Upper lobe of left lung (tissue), 6 donors: Measurements from ENCODE around the gene PICALM. TPM values are rescaled to one million over a fixed set of nuclear protein-coding genes. Genes with fewer than 3 reads are reported as not detected.
"Not testable (repeated sequence)": the region's sequence is repeated elsewhere in the genome, so short reads cannot be mapped to it uniquely, and the experiment has no call there.

Experiments
- ATAC-seq, 2 donors: fragments of 200-7000 bp; cut with Tn5 transposase; one replicate each; pipeline ENCODE4 v1.9.1; 2022; ENCODE audit warnings: mild to moderate bottlenecking in 2 of 2, moderate library complexity in 2 of 2; ENCODE audit not compliant: low FRiP score in 2 of 2
- DNase-seq, 2 donors: peaks; one replicate each; pipeline ENCODE4 v3.0.0-alpha.2; 2019 to 2020
- H3K27ac ChIP-seq, 4 donors: fragments of 200-600 bp; sonication (generic); one replicate each; pipeline ENCODE4 v1.5.1; 2016 to 2019
- H3K27me3 ChIP-seq, 4 donors: fragments of 200-600 bp; sonication (generic); one replicate each; pipeline ENCODE4 v1.5.1; 2017 to 2019
- H3K36me3 ChIP-seq, 4 donors: fragments of 200-600 bp; sonication (generic); one replicate each; pipeline ENCODE4 v1.5.1; 2016 to 2019
- H3K4me1 ChIP-seq, 4 donors: fragments of 200-600 bp; sonication (generic); one replicate each; pipeline ENCODE4 v1.5.1; 2018 to 2019
- H3K4me3 ChIP-seq, 4 donors: fragments of 200-600 bp; sonication (generic); one replicate each; pipeline ENCODE4 v1.5.1; 2017 to 2019; ENCODE audit warnings: mild to moderate bottlenecking in 2 of 4, moderate library complexity in 1 of 4
- H3K9me3 ChIP-seq, 4 donors: fragments of 200-600 bp; sonication (generic); one replicate each; pipeline ENCODE4 v1.5.1; 2018 to 2019
- CTCF ChIP-seq, 6 experiments: fragments of 450-650 bp in 4 of 6; fragments of 200-600 bp in 2 of 6; sonication (generic) in 2 of 6; IDR thresholded peaks; one replicate each; pipeline ENCODE4 v1.5.1; 2016 to 2019; ENCODE audit warnings: antibody characterized with exemption in 6 of 6
- EP300 ChIP-seq, 4 donors: sonication (generic); formaldehyde crosslinking; IDR thresholded peaks; one replicate each; pipeline ENCODE4 v1.5.1; 2017; ENCODE audit warnings: antibody characterized with exemption in 4 of 4, control low read depth in 2 of 4
- POLR2A ChIP-seq, 4 donors: fragments of 450-650 bp; IDR thresholded peaks; one replicate each; pipeline ENCODE4 v1.5.1; 2016 to 2017; ENCODE audit warnings: antibody characterized with exemption in 4 of 4, mild to moderate bottlenecking in 2 of 4
- POLR2AphosphoS5 ChIP-seq, 2 donors: sonication (generic); formaldehyde crosslinking; IDR thresholded peaks; one replicate each; pipeline ENCODE4 v1.5.1; 2017; ENCODE audit warnings: antibody characterized with exemption in 2 of 2
- WGBS, 2 donors: methylation state at CpG; one replicate each; pipeline ENCODE4 v1.1.5; 2017 to 2018; 5-methylcytosine and 5-hydroxymethylcytosine counted together
- total RNA-seq, 6 donors: library from RNA; depleted of rRNA in 4 of 6; stranded (reverse); fragments of >200 nt in 4 of 6; gene quantifications; one replicate each; pipeline versions ENCODE4 v1.1.0 to v1.2.1, GENCODE V29; 2016 to 2021
- donor health status: DM: no; HTN: no; CAD: no; lungs with moderate emphysema.
- donor health status: DM: no; HTN: yes; CAD: no; lungs with severe emphysema.

PICALM gene
- total RNA-seq, 6 donors from 2014 or later = 144 to 294 (median 198) TPM

GRCh38 chr11:86091566-86091965 lies 22.7 kb upstream of the PICALM start:
- WGBS, 2 donors = 55 to 76% methylated on average over 2 of the region's 2 CpGs
- H3K27me3 ChIP-seq = no peaks in the 10 kb centered on the region
- no peaks in the 10 kb centered on the region for H3K36me3 ChIP-seq
- DNase-seq (no peak), ATAC-seq (no peak)
- H3K9me3 ChIP-seq = no peaks in the 10 kb centered on the region
- H3K4me3 ChIP-seq = no peak overlapping the region
- H3K27ac ChIP-seq = no peak overlapping the region
- H3K4me1 ChIP-seq = no peaks in the 10 kb centered on the region
- no peak for TF ChIP-seq EP300 (IDR thresholded peaks at IDR 0.05)
- no peak for TF ChIP-seq CTCF (IDR thresholded peaks at IDR 0.05)
- TF ChIP-seq POLR2A (IDR thresholded peaks at IDR 0.05) = no peak
- no peak for TF ChIP-seq POLR2AphosphoS5 (IDR thresholded peaks at IDR 0.05)

DNA sequence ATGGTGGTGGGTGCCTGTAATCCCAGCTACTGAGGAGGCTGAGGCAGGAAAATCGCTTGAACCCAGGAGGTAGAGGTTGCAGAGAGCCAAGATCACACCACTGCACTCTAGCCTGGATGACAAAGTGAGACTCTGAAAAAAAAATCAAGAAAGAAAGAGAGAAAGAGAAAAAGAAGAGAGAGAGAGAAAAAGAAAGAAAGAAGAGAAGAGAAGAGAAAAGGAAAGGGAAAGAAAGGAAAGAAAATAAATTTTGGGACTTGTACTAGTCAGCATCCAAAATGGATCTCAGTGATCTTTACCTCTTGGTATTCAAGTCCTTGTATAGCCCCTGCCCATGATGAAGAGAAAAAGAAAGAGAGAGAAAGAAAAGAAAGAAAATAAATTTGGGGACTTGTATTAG lies 22.2 kb upstream of the PICALM start:
- Histone ChIP-seq H3K27ac (no peak overlapping the region), H3K4me3 (no peak overlapping the region), H3K27me3 (no peaks in the 10 kb centered on the region), H3K4me1 (no peaks in the 10 kb centered on the region), H3K9me3 (no peaks in the 10 kb centered on the region), H3K36me3 (no peaks in the 10 kb centered on the region)
- DNase-seq (no peak), ATAC-seq (no peak)
- WGBS, 2 donors = 82 to 96% methylated on average over 1 of the region's 1 CpG
- TF ChIP-seq POLR2AphosphoS5 (IDR thresholded peaks at IDR 0.05) (no peak), EP300 (IDR thresholded peaks at IDR 0.05) (no peak), POLR2A (IDR thresholded peaks at IDR 0.05) (no peak), CTCF (IDR thresholded peaks at IDR 0.05) (no peak)

DNA sequence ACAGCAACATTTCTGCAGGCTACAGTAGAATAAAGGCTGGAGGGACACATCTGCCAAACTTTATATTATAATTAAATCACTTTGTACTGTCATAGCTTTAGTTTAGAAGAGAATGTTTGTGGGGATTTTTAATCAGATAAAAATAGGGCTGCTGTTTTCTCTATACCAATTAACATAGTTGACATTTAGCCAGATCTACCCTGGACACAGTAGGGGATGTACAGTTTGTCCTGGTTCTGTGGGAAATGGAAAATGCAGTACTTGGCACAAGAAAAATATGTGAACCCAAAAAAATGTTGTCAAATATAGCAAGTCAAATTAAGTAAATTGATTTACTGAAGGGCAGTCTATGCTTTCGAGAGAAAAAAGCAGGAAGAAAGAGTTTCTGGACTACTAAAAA lies 20.8 kb upstream of the PICALM start:
- no peak for DNase-seq

GRCh38 chr11:86087688-86088087 lies 18.8 kb upstream of the PICALM start:
- not testable (repeated sequence) for H3K27ac ChIP-seq, H3K4me3 ChIP-seq, H3K9me3 ChIP-seq, ATAC-seq, H3K27me3 ChIP-seq, H3K4me1 ChIP-seq, DNase-seq, H3K36me3 ChIP-seq
- 97 to 100% methylated on average over 2 of the region's 2 CpGs for WGBS, 2 donors

More for the DNA sequence above, 20.8 kb upstream of the PICALM start:
- H3K4me1 ChIP-seq = no peaks in the 10 kb centered on the region
- no peak for TF ChIP-seq POLR2AphosphoS5 (IDR thresholded peaks at IDR 0.05)
- TF ChIP-seq CTCF (IDR thresholded peaks at IDR 0.05) = no peak
- no peak for TF ChIP-seq EP300 (IDR thresholded peaks at IDR 0.05)
- no peak for TF ChIP-seq POLR2A (IDR thresholded peaks at IDR 0.05)
- 63 to 67% methylated on average over 1 of the region's 1 CpG for WGBS, 2 donors
- no peaks in the 10 kb centered on the region for H3K9me3 ChIP-seq
- H3K27me3 ChIP-seq = no peaks in the 10 kb centered on the region
- no peaks in the 10 kb centered on the region for H3K36me3 ChIP-seq
- H3K4me3 ChIP-seq = no peak overlapping the region
- ATAC-seq = no peak
- H3K27ac ChIP-seq = no peak overlapping the region

GRCh38 chr11:86087256-86087655 lies 18.4 kb upstream of the PICALM start:
- Histone ChIP-seq H3K9me3 (no peaks in the 10 kb centered on the region), H3K36me3 (no peaks in the 10 kb centered on the region), H3K4me3 (no peak overlapping the region), H3K27me3 (no peaks in the 10 kb centered on the region), H3K27ac (no peak overlapping the region), H3K4me1 (no peaks in the 10 kb centered on the region)
- DNase-seq (no peak), ATAC-seq (no peak)
- TF ChIP-seq POLR2AphosphoS5 (IDR thresholded peaks at IDR 0.05) (no peak), EP300 (IDR thresholded peaks at IDR 0.05) (no peak), CTCF (IDR thresholded peaks at IDR 0.05) (no peak), POLR2A (IDR thresholded peaks at IDR 0.05) (no peak)
- 68 to 80% methylated on average over 2 of the region's 2 CpGs for WGBS, 2 donors
